Type B pancreatic cell (in vitro differentiated cells): ENCODE data around the gene BMAL2. TPM values are rescaled to one million over a fixed set of nuclear protein-coding genes. Genes with fewer than 3 reads are reported as not detected.

Source experiments
- DNase-seq: peaks from one replicate; pipeline ENCODE4 v3.0.0; 2021; ENCODE audit warnings: mixed read lengths; ENCODE audit not compliant: unreplicated experiment; ENCODE audit errors: extremely low spot score
- H3K27ac Mint-ChIP-seq: 2 replicates; pipeline ENCODE4 v1.8.0; 2021; ENCODE audit warnings: mild to moderate bottlenecking, mixed read lengths
- H3K27me3 Mint-ChIP-seq: 2 replicates; pipeline ENCODE4 v1.8.0; 2021; ENCODE audit warnings: mixed read lengths
- H3K36me3 Mint-ChIP-seq: 2 replicates; pipeline ENCODE4 v1.8.0; 2021; ENCODE audit warnings: mixed read lengths
- H3K4me1 Mint-ChIP-seq: one replicate; pipeline ENCODE4 v1.8.0; 2021; ENCODE audit warnings: mixed read lengths; ENCODE audit not compliant: unreplicated experiment
- H3K4me3 Mint-ChIP-seq: 2 replicates; pipeline ENCODE4 v1.8.0; 2021; ENCODE audit warnings: mild to moderate bottlenecking, mixed read lengths
- H3K9me3 Mint-ChIP-seq: 2 replicates; pipeline ENCODE4 v1.8.0; 2021; ENCODE audit warnings: mixed read lengths
- CTCF ChIP-seq: fragments of 200-600 bp; sonication (generic); conservative IDR thresholded peaks from 2 replicates; pipeline ENCODE4 v1.5.0; 2021; ENCODE audit warnings: antibody characterized with exemption, mild to moderate bottlenecking
- total RNA-seq: library from RNA; stranded (reverse); gene quantifications from 2 replicates; pipeline ENCODE4 v1.2.1, GENCODE V29; 2021; ENCODE audit warnings: low replicate concordance

Gene BMAL2
- total RNA-seq, 1 donor from 2014 or later, result 10.7 TPM

DNA sequence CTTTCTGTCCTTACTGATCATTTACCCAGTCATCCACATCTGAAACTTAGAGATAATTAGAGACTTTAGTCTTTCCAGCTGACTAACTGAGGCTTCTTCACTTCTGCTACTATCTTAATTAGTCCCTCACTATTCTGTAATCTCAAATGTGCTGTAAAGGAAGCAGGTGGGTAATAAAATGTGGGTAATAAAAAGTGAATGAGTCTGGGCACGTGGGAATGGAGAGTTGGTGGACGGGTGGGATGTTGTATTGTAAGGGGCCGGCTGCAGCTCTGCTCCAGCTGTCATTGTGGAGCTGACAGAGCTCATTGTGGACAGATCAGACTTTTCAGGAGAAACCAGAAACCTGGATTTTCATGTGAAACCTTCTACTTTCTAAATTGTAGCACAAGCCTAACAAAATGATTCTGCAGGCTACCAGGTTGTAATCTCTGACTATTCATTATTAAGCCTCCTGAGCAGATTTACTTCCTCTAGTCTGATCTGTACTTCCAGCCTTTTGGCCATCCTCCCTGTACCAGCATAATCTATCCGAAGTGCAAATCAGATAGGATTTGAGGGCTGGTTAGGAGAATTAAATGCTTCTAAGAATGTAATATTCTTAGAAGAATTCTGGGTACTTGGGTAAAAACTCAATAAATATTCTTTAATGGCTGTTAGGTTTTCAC, 42.0 kb upstream of the BMAL2 start:
- TF ChIP-seq CTCF, result no peak

DNA sequence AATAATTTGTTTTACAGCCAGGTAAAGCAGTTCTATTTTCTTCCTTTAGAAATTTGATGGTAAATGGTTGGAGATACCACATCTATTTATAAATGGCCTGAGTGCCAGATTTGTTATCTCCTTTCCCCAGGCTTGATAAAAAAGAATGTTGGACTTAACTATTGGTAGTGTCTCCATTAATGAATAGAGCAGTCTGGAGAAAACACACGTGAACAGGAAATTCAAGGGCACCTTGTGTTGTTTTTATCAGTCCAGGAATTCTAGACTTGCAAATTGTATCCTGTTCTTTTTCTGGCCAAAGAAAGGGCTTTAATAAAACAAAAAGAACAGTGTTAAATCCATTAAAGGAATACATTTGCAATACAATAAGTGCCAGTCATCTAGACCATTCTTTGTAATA, 40.8 kb upstream of the BMAL2 start:
- Mint-ChIP-seq H3K9me3 (no peaks in the 10 kb centered on the region), H3K36me3 (peaks cover 14% of the 10 kb centered on the region), H3K27me3 (no peaks in the 10 kb centered on the region), H3K4me1 (peaks cover 3% of the 10 kb centered on the region), H3K27ac (no peak overlapping the region), H3K4me3 (no peak overlapping the region)
- DNase-seq, result no peak
- TF ChIP-seq CTCF, result no peak

More for the DNA sequence above, 42.0 kb upstream of the BMAL2 start:
- Mint-ChIP-seq H3K27me3 (no peaks in the 10 kb centered on the region), H3K27ac (peak overlapping the region; percentile 7), H3K4me3 (no peak overlapping the region), H3K4me1 (peaks cover 3% of the 10 kb centered on the region), H3K36me3 (peaks cover 14% of the 10 kb centered on the region), H3K9me3 (no peaks in the 10 kb centered on the region)
- DNase-seq, result no peak

DNA sequence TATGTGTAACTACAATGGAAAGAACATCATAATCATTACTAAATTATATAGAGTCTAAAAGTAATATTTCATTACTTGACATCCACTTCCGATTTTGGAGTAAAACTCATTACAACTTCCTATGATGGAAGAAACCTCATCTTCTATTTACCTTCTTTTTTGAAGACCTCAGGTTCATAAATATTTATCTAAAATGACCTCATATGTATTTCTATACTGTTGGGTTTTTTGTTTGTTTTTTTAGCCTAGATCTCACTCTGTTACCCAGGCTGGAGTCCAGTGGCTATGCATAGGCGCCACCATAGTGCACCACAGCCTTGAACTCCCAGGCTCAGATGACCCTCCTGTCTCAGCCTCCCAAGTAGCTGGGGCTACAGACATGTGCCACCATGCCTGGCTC, 39.9 kb upstream of the BMAL2 start:
- no peak for TF ChIP-seq CTCF
- H3K27me3 Mint-ChIP-seq, result no peaks in the 10 kb centered on the region
- peaks cover 3% of the 10 kb centered on the region for H3K4me1 Mint-ChIP-seq
- no peak for DNase-seq
- H3K36me3 Mint-ChIP-seq, result peaks cover 17% of the 10 kb centered on the region
- no peaks in the 10 kb centered on the region for H3K9me3 Mint-ChIP-seq
- H3K27ac Mint-ChIP-seq, result no peak overlapping the region
- H3K4me3 Mint-ChIP-seq, result no peak overlapping the region

GRCh38 chr12:27293463-27293862, 39.2 kb upstream of the BMAL2 start:
- no peak overlapping the region for H3K27ac Mint-ChIP-seq
- TF ChIP-seq CTCF, result no peak
- no peak for DNase-seq
- peaks cover 25% of the 10 kb centered on the region for H3K36me3 Mint-ChIP-seq
- H3K4me3 Mint-ChIP-seq, result no peak overlapping the region
- H3K4me1 Mint-ChIP-seq, result peaks cover 3% of the 10 kb centered on the region
- H3K27me3 Mint-ChIP-seq, result no peaks in the 10 kb centered on the region
- no peaks in the 10 kb centered on the region for H3K9me3 Mint-ChIP-seq

DNA sequence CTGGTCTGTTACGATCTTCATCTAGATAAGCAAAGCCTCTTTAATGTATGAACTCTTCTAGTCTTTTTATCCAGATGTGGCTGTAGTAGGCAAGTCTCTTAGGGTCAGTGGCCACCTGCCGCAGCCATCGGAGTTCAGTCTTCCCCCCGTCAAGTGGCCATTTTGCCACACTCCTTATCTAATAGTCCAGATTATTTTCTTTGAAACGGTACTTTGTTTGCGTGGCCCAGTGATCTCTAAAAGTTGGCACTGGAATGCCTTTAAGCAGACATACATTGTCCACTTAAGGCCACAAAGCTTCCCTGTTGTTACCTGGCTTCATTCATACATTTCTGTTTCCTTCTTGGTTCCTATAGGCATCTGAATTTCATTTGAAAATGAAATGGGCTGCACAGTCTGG, 36.0 kb upstream of the BMAL2 start:
- no peak for DNase-seq
- Mint-ChIP-seq H3K4me1 (no peaks in the 10 kb centered on the region), H3K4me3 (no peak overlapping the region), H3K9me3 (no peaks in the 10 kb centered on the region), H3K27ac (no peak overlapping the region), H3K36me3 (peaks cover 45% of the 10 kb centered on the region), H3K27me3 (no peaks in the 10 kb centered on the region)
- TF ChIP-seq CTCF, result no peak
